ENCODE data around the gene MYOM3. TPM values are rescaled to one million over a fixed set of nuclear protein-coding genes. Genes with fewer than 3 reads are reported as not detected.

The MYOM3 gene
- total RNA-seq, 1 experiment from 2014 or later = 7.9 TPM

GRCh38 chr1:24077278-24077978 is 34.5 kb downstream of the MYOM3 start (continued):
- TF ChIP-seq, protein P1, sequence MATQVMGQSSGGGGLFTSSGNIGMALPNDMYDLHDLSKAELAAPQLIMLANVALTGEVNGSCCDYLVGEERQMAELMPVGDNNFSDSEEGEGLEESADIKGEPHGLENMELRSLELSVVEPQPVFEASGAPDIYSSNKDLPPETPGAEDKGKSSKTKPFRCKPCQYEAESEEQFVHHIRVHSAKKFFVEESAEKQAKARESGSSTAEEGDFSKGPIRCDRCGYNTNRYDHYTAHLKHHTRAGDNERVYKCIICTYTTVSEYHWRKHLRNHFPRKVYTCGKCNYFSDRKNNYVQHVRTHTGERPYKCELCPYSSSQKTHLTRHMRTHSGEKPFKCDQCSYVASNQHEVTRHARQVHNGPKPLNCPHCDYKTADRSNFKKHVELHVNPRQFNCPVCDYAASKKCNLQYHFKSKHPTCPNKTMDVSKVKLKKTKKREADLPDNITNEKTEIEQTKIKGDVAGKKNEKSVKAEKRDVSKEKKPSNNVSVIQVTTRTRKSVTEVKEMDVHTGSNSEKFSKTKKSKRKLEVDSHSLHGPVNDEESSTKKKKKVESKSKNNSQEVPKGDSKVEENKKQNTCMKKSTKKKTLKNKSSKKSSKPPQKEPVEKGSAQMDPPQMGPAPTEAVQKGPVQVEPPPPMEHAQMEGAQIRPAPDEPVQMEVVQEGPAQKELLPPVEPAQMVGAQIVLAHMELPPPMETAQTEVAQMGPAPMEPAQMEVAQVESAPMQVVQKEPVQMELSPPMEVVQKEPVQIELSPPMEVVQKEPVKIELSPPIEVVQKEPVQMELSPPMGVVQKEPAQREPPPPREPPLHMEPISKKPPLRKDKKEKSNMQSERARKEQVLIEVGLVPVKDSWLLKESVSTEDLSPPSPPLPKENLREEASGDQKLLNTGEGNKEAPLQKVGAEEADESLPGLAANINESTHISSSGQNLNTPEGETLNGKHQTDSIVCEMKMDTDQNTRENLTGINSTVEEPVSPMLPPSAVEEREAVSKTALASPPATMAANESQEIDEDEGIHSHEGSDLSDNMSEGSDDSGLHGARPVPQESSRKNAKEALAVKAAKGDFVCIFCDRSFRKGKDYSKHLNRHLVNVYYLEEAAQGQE (IDR thresholded peaks at IDR 0.05; ENCODE audit: low read depth) = no peak
- TF ChIP-seq POLR2A (IDR thresholded peaks at IDR 0.05; ENCODE audit: borderline replicate concordance, extremely low read depth, insufficient read depth, insufficient read length) (no peak), CEBPB (IDR thresholded peaks at IDR 0.05; ENCODE audit: low read depth) (no peak), SIN3A (IDR thresholded peaks at IDR 0.05; ENCODE audit: low read depth) (no peak), CTCF (IDR thresholded peaks at IDR 0.05 in 2 of 3, conservative IDR thresholded peaks at IDR 0.05 in 1 of 3; ENCODE audit: borderline replicate concordance in 1 of 3, insufficient read depth in 1 of 3, low read depth in 2 of 3, low read length in 2 of 3) (no peak), ZNF274 (IDR thresholded peaks at IDR 0.05; ENCODE audit: low read depth, low read length) (no peak)

GRCh38 chr1:24075946-24076345 is 36.0 kb downstream of the MYOM3 start:
- no peak overlapping the region for H3K4me2 ChIP-seq (ENCODE audit: low read length)
- H3K9me2 ChIP-seq (ENCODE audit: insufficient read depth) = no peaks in the 10 kb centered on the region
- no peaks in the 10 kb centered on the region for H3K79me2 ChIP-seq (ENCODE audit: insufficient read depth, low read length)
- no peaks in the 10 kb centered on the region for H3K36me3 ChIP-seq (ENCODE audit: control insufficient read depth in 1 of 2, insufficient read depth in 2 of 2, low read length in 2 of 2)
- RAD21 ChIA-PET (ENCODE audit: low non-redundant PET in 1 of 2, low total read pairs in 2 of 2, uncharacterized antibody in 2 of 2, unreplicated experiment in 2 of 2) = no interaction called here
- H3K27ac ChIP-seq (ENCODE audit: low read depth, low read length) = no peak overlapping the region
- no peaks in the 10 kb centered on the region for H3K9me3 ChIP-seq (ENCODE audit: control insufficient read depth in 1 of 2, insufficient read depth in 1 of 2, low read depth in 1 of 2, low read length in 2 of 2)
- POLR2A ChIA-PET = no interaction called here
- no peak for ATAC-seq
- CTCF ChIA-PET = interaction anchor here (1.3 kb wide), 1 partner anchor 315 kb away, joined by 3 read pairs; no protein-coding TSS in a partner anchor
- no peak overlapping the region for H3K4me3 ChIP-seq (replicated peaks in 1 of 2; ENCODE audit: low read depth in 1 of 2, low read length in 2 of 2)
- H2AFZ ChIP-seq (ENCODE audit: low read depth, low read length, poor library complexity, severe bottlenecking) = no peak overlapping the region
- H3K27me3 ChIP-seq (ENCODE audit: insufficient read depth, low read length) = no peaks in the 10 kb centered on the region
- TF ChIP-seq CEBPB (IDR thresholded peaks at IDR 0.05; ENCODE audit: low read depth) = no peak
- no peak for TF ChIP-seq FOSL1 (IDR thresholded peaks at IDR 0.05; ENCODE audit: low read depth)
- TF ChIP-seq TCF7L2 (IDR thresholded peaks at IDR 0.05; ENCODE audit: borderline replicate concordance, extremely low read depth, insufficient read depth, insufficient read length) = no peak
- no peak for TF ChIP-seq EGR1 (IDR thresholded peaks at IDR 0.05; ENCODE audit: low read depth)
- TF ChIP-seq SRF (IDR thresholded peaks at IDR 0.05; ENCODE audit: low read depth) = no peak
- TF ChIP-seq SIN3A (IDR thresholded peaks at IDR 0.05; ENCODE audit: low read depth) = no peak
- TF ChIP-seq EZH2phosphoT487 (IDR thresholded peaks at IDR 0.05; ENCODE audit: borderline replicate concordance) = no peak
- TF ChIP-seq, protein P2, sequence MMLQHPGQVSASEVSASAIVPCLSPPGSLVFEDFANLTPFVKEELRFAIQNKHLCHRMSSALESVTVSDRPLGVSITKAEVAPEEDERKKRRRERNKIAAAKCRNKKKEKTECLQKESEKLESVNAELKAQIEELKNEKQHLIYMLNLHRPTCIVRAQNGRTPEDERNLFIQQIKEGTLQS (IDR thresholded peaks at IDR 0.05) = no peak
- TF ChIP-seq, protein P3, sequence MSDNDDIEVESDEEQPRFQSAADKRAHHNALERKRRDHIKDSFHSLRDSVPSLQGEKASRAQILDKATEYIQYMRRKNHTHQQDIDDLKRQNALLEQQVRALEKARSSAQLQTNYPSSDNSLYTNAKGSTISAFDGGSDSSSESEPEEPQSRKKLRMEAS (IDR thresholded peaks at IDR 0.05) = no peak
- no peak overlapping the region for H3K9ac ChIP-seq (ENCODE audit: low read length)
- no TSS peak for BruUV-seq (replicated peaks)
- DNase-seq (ENCODE audit: low read depth, low spot score) = no peak
- H3K4me1 ChIP-seq (ENCODE audit: control insufficient read depth in 1 of 2, insufficient read depth in 2 of 2, low read length in 2 of 2) = peaks cover 0 to 4% of the 10 kb centered on the region in 2 experiments; a peak in 1 of 4 replicates
- no peaks in the 10 kb centered on the region for H4K20me1 ChIP-seq (ENCODE audit: insufficient read depth)
- intact Hi-C loops (cut with micrococcal nuclease) = no loop called here
